Trophoblast cell (in vitro differentiated cells and primary cell): ENCODE data around the gene CAMTA2.

Experiments used
- DNase-seq, 2 donors: peaks; one replicate each; pipeline ENCODE4 v3.0.0-alpha.2; 2016
- H2AFZ ChIP-seq: 2 replicates; pipeline ENCODE4 v1.6.1; 2013; ENCODE audit warnings: low read length, moderate library complexity, mild to moderate bottlenecking; ENCODE audit not compliant: insufficient read depth, poor library complexity
- H2AK5ac ChIP-seq: 2 replicates; pipeline ENCODE4 v1.6.1; 2013; ENCODE audit warnings: mild to moderate bottlenecking, low read length
- H2BK120ac ChIP-seq: 2 replicates; pipeline ENCODE4 v1.6.1; 2013; ENCODE audit warnings: low read length, mild to moderate bottlenecking, moderate library complexity; ENCODE audit not compliant: insufficient read depth, poor library complexity
- H2BK12ac ChIP-seq: 2 replicates; pipeline ENCODE4 v1.6.1; 2013; ENCODE audit warnings: mild to moderate bottlenecking, low read length, moderate library complexity
- H2BK5ac ChIP-seq: 2 replicates; pipeline ENCODE4 v1.6.1; 2013; ENCODE audit warnings: low read length, low read depth, moderate library complexity, mild to moderate bottlenecking; ENCODE audit not compliant: poor library complexity
- H3K14ac ChIP-seq: 2 replicates; pipeline ENCODE4 v1.6.1; 2013; ENCODE audit warnings: mild to moderate bottlenecking, low read length
- H3K18ac ChIP-seq: 2 replicates; pipeline ENCODE4 v1.6.1; 2013; ENCODE audit warnings: mild to moderate bottlenecking, low read length
- H3K23ac ChIP-seq: 2 replicates; pipeline ENCODE4 v1.6.1; 2013; ENCODE audit warnings: low read length
- H3K27ac ChIP-seq: 2 replicates; pipeline ENCODE4 v1.5.1; 2013; ENCODE audit warnings: low read depth, mild to moderate bottlenecking, inconsistent platforms, low read length, moderate library complexity
- H3K27me3 ChIP-seq: 2 replicates; pipeline ENCODE4 v1.6.1; 2013; ENCODE audit warnings: inconsistent platforms, mild to moderate bottlenecking, low read length, moderate library complexity; ENCODE audit not compliant: insufficient read depth
- H3K36me3 ChIP-seq, 2 experiments: 1 replicate in 1 of 2; 2 replicates in 1 of 2; pipeline ENCODE4 v1.6.1; 2013; ENCODE audit warnings: low read length in 2 of 2, mild to moderate bottlenecking in 2 of 2, moderate library complexity in 1 of 2; ENCODE audit not compliant: insufficient read depth in 2 of 2, control insufficient read depth in 1 of 2
- H3K4ac ChIP-seq: 2 replicates; pipeline ENCODE4 v1.6.1; 2013; ENCODE audit warnings: low read depth, mild to moderate bottlenecking, low read length, moderate library complexity
- H3K4me1 ChIP-seq, 2 experiments: 1 replicate in 1 of 2; 2 replicates in 1 of 2; pipeline ENCODE4 v1.6.1; 2013; ENCODE audit warnings: low read length in 2 of 2, mild to moderate bottlenecking in 2 of 2, moderate library complexity in 1 of 2; ENCODE audit not compliant: insufficient read depth in 2 of 2, control insufficient read depth in 1 of 2
- H3K4me2 ChIP-seq: 2 replicates; pipeline ENCODE4 v1.6.1; 2013; ENCODE audit warnings: inconsistent platforms, mild to moderate bottlenecking, low read length, moderate library complexity
- H3K4me3 ChIP-seq: 2 replicates; pipeline ENCODE4 v1.5.1; 2013; ENCODE audit warnings: mild to moderate bottlenecking, low read depth, low read length, inconsistent platforms
- H3K79me1 ChIP-seq: one replicate; pipeline ENCODE4 v1.6.1; 2013; ENCODE audit warnings: low read length
- H3K79me2 ChIP-seq: 2 replicates; pipeline ENCODE4 v1.6.1; 2013; ENCODE audit warnings: low read length, mild to moderate bottlenecking; ENCODE audit not compliant: control insufficient read depth, insufficient read depth, poor library complexity
- H3K9ac ChIP-seq: 2 replicates; pipeline ENCODE4 v1.6.1; 2013; ENCODE audit warnings: mild to moderate bottlenecking, low read length
- H3K9me3 ChIP-seq: 2 replicates; pipeline ENCODE4 v1.6.1; 2013; ENCODE audit warnings: low read depth, mild to moderate bottlenecking, control low read depth, inconsistent platforms, low read length; ENCODE audit not compliant: insufficient read depth
- H4K12ac ChIP-seq: 2 replicates; pipeline ENCODE4 v1.6.1; 2013; ENCODE audit warnings: low read depth, mild to moderate bottlenecking, low read length, moderate library complexity
- H4K8ac ChIP-seq: 2 replicates; pipeline ENCODE4 v1.6.1; 2013; ENCODE audit warnings: low read depth, mild to moderate bottlenecking, low read length, moderate library complexity
- H4K91ac ChIP-seq: one replicate; pipeline ENCODE4 v1.6.1; 2013; ENCODE audit warnings: low read depth, mild to moderate bottlenecking, low read length, moderate library complexity
- WGBS: extraction: QIAGEN DNeasy Blood & Tissue Kit; methylation state at CpG from one replicate; pipeline ENCODE4 v1.1.7; 2013; ENCODE audit warnings: missing lambda C conversion rate; ENCODE audit not compliant: insufficient read length, insufficient coverage; ENCODE audit errors: extremely low coverage; 5-methylcytosine and 5-hydroxymethylcytosine counted together

The CAMTA2 gene

DNA sequence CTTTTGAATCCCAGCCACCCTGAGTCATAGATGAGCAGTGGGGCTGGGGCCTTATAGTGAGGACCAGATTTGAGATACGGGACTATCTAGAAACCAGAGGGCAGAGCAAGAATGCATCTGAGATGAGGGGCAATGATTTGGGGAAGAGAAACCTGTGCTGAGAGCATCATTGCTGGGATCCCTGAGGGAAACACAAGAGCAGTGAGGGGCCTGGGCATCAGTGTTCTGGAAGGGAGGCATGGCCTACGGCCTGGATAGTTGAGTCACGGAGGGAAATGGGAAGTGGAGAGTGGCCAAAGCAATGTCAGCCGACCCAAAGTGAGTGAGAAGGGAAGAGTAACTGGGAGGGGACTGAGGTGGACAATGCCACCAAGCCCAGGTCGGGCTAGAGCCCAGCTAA is 5.2 kb downstream of the CAMTA2 start:
- Histone ChIP-seq H3K27ac (no peak overlapping the region), H3K4me1 (peaks cover 8% of the 10 kb centered on the region in 2 experiments), H4K91ac (no peak overlapping the region), H3K36me3 (peaks cover 38 to 40% of the 10 kb centered on the region in 2 experiments), H3K79me1 (peaks cover 7% of the 10 kb centered on the region), H2BK5ac (no peak overlapping the region), H3K18ac (no peak overlapping the region), H2AK5ac (no peak overlapping the region), H3K4me3 (no peak overlapping the region), H2BK120ac (no peak overlapping the region), H2BK12ac (no peak overlapping the region), H3K4ac (no peak overlapping the region), H2AFZ (no peak overlapping the region), H3K79me2 (peaks cover 3% of the 10 kb centered on the region), H3K4me2 (no peak overlapping the region), H3K9me3 (no peaks in the 10 kb centered on the region), H3K27me3 (no peaks in the 10 kb centered on the region), H3K14ac (no peak overlapping the region), H4K12ac (no peak overlapping the region), H3K23ac (no peak overlapping the region), H3K9ac (no peak overlapping the region), H4K8ac (no peak overlapping the region)
- no CpG with 5 or more reads among the region's 5 CpGs for WGBS
- DNase-seq = no peak

DNA sequence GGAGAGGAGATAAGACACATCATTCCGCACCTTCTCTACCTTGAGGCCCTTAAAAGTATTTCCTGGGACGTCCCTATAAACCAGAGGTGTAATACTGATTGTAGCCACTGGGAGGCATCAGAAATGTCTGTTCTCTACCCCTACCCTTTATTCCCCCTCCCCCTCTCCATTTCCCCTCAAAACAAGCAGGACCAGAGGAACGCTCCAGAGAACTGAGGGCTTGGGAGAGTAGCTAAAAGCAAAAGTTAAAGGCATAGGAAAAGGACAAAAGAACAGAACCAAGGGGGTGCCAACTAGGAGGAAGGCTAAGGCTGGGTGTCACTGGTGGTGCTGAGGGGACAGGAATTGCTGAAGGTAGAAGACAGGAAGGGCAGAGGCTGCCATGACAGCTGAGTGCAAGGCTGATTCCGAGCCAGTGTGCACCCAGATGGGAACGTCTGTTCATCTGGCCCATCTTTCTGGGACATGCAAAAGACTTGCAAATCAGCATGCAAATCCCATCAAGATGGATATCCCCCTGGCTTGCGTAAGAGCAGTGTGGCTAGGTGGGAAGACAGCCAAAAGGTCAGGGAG is 6.7 kb downstream of the CAMTA2 start:
- no peak overlapping the region for H2BK5ac ChIP-seq

DNA sequence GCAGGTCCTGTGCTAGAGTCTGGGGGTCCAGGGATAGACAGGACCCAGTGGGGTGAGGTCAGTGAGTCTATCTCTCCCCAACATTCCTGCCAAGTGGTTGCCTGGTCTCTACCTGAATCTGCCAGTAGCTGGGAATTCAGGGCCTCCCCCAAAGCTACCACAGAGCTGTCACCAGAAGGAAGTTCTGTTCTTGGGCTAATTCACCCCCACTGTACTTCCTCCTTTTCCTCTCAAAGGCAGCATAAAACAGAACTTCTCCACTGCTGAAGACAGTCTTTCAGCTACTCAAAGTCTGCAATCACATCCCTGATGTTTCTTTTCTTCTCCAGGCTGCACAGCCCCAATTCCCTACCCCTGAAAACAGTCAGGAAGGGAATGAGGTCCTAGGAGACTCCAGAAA is 8.7 kb downstream of the CAMTA2 start:
- no peaks in the 10 kb centered on the region for H3K27me3 ChIP-seq
- no peaks in the 10 kb centered on the region for H3K79me2 ChIP-seq
- no peaks in the 10 kb centered on the region for H3K79me1 ChIP-seq
- peak in 1 of 2 donors; percentile 3 for DNase-seq
- no peak overlapping the region for H3K4me3 ChIP-seq
- no peak overlapping the region for H3K14ac ChIP-seq
- no peak overlapping the region for H2BK12ac ChIP-seq
- H2AFZ ChIP-seq = no peak overlapping the region
- no peaks in the 10 kb centered on the region for H3K4me1 ChIP-seq
- H3K36me3 ChIP-seq = peaks cover 44 to 48% of the 10 kb centered on the region in 2 experiments
- no peak overlapping the region for H3K4ac ChIP-seq
- no peak overlapping the region for H3K27ac ChIP-seq
- no peak overlapping the region for H2BK120ac ChIP-seq
- no peak overlapping the region for H3K18ac ChIP-seq
- H3K9ac ChIP-seq = no peak overlapping the region
- H3K23ac ChIP-seq = no peak overlapping the region
- H2BK5ac ChIP-seq = no peak overlapping the region
- H2AK5ac ChIP-seq = no peak overlapping the region
- no peak overlapping the region for H4K91ac ChIP-seq
- no peak overlapping the region for H4K12ac ChIP-seq
- no peak overlapping the region for H4K8ac ChIP-seq
- no peaks in the 10 kb centered on the region for H3K9me3 ChIP-seq
- no peak overlapping the region for H3K4me2 ChIP-seq

More for the DNA sequence above, 6.7 kb downstream of the CAMTA2 start:
- H4K8ac ChIP-seq = no peak overlapping the region
- no peak overlapping the region for H4K12ac ChIP-seq
- H2BK12ac ChIP-seq = no peak overlapping the region
- H4K91ac ChIP-seq = no peak overlapping the region
- no peak overlapping the region for H3K4me2 ChIP-seq
- no peak overlapping the region for H3K23ac ChIP-seq
- no peak overlapping the region for H3K4me3 ChIP-seq
- DNase-seq = peak in 1 of 2 donors; percentile 72
- no peak overlapping the region for H3K27ac ChIP-seq
- H2BK120ac ChIP-seq = no peak overlapping the region
- no peaks in the 10 kb centered on the region for H3K27me3 ChIP-seq
- no CpG with 5 or more reads among the region's 6 CpGs for WGBS
- no peaks in the 10 kb centered on the region for H3K4me1 ChIP-seq
- no peak overlapping the region for H3K18ac ChIP-seq
- H2AK5ac ChIP-seq = no peak overlapping the region
- no peaks in the 10 kb centered on the region for H3K79me2 ChIP-seq
- H3K79me1 ChIP-seq = no peaks in the 10 kb centered on the region
- peaks cover 43 to 44% of the 10 kb centered on the region in 2 experiments for H3K36me3 ChIP-seq
- no peak overlapping the region for H3K4ac ChIP-seq
- H3K9me3 ChIP-seq = no peaks in the 10 kb centered on the region
- H3K14ac ChIP-seq = no peak overlapping the region
- no peak overlapping the region for H3K9ac ChIP-seq
- H2AFZ ChIP-seq = no peak overlapping the region

DNA sequence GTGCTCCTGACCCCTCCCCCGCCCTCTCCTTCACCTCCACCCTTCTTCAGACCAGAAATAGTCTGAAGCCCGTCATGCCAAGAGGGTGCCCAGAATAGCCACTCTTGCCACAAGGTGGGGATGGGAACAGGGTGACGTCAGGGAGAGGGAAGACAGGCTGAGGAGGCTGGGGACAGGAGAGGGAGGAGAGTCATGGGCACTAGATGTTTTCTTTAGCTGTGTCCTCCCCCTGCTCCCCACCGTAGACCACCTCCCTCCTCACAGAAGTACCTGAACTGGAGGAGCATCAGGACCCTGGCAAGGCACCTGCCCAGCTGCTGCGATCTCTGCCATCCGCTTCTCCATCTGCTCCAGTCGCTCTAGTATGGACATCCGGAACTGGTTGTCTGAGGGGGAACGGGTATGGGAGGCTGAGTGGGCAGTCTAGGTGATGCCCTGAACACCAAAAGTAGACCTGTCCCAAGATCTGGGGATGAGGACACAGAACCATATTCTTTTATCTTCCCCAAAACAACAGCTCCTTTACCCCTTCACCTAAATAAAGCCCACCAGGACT is 13.3 kb downstream of the CAMTA2 start:
- Histone ChIP-seq H2AFZ (no peak overlapping the region), H4K8ac (no peak overlapping the region), H3K27ac (no peak overlapping the region), H3K9me3 (no peaks in the 10 kb centered on the region), H3K14ac (no peak overlapping the region), H3K4me3 (no peak overlapping the region), H3K79me1 (peaks cover 4% of the 10 kb centered on the region), H3K79me2 (peaks cover 3% of the 10 kb centered on the region), H2AK5ac (no peak overlapping the region), H3K9ac (no peak overlapping the region), H3K4me1 (peaks cover 10% of the 10 kb centered on the region in 2 experiments), H2BK120ac (no peak overlapping the region), H3K27me3 (no peaks in the 10 kb centered on the region), H4K91ac (no peak overlapping the region), H2BK12ac (no peak overlapping the region), H3K4me2 (no peak overlapping the region), H3K4ac (no peak overlapping the region), H3K23ac (no peak overlapping the region), H4K12ac (no peak overlapping the region), H2BK5ac (no peak overlapping the region), H3K18ac (no peak overlapping the region), H3K36me3 (peaks cover 43 to 45% of the 10 kb centered on the region in 2 experiments)
- no peak for DNase-seq
- WGBS = no CpG with 5 or more reads among the region's 9 CpGs
